K562 (cell line): ENCODE results near the gene TFCP2. TPM values are rescaled to one million over a fixed set of nuclear protein-coding genes. Genes with fewer than 3 reads are reported as not detected.

Experiments used
- KDM1A ChIP-seq, 2 experiments: fragments of 450-650 bp; IDR thresholded peaks; 2 replicates each; pipeline ENCODE4 v1.6.1; 2016; ENCODE audit warnings: mild to moderate bottlenecking in 2 of 2
- PCBP1 ChIP-seq: fragments of 200-400 bp; formaldehyde crosslinking; IDR thresholded peaks from 2 replicates; pipeline ENCODE4 v1.6.1; 2018; ENCODE audit warnings: mild to moderate bottlenecking, low read depth, low read length; ENCODE audit not compliant: poor library complexity, severe bottlenecking
- PHF8 ChIP-seq: fragments of 200-600 bp; sonication (generic); IDR thresholded peaks from 2 replicates; pipeline ENCODE4 v1.6.1; 2012; ENCODE audit warnings: mixed run types, mild to moderate bottlenecking, inconsistent platforms, low read length, moderate library complexity, borderline replicate concordance
- ZNF12 ChIP-seq: sonication (generic); formaldehyde crosslinking; IDR thresholded peaks from 2 replicates; pipeline ENCODE4 v1.4.0; 2020; ENCODE audit warnings: mild to moderate bottlenecking, missing genetic modification reagents
- ZNF143 ChIP-seq: sonication (generic); formaldehyde crosslinking; IDR thresholded peaks from 2 replicates; pipeline ENCODE4 v1.9.0; 2022; ENCODE audit warnings: mild to moderate bottlenecking, missing genetic modification reagents
- ZNF232 ChIP-seq: sonication (generic); formaldehyde crosslinking; IDR thresholded peaks from 2 replicates; pipeline ENCODE4 v1.8.0; 2022; ENCODE audit warnings: mild to moderate bottlenecking, missing genetic modification reagents
- ZNF24 ChIP-seq: fragments of 450-650 bp; IDR thresholded peaks from 2 replicates; pipeline ENCODE4 v1.6.1; 2016
- polyA plus RNA-seq, 8 experiments: library from polyadenylated mRNA; depleted of rRNA in 4 of 8; stranded (reverse) in 5 of 8; unstranded in 3 of 8; fragments of >200 nt; fragmentation: Nextera tagmentation in 2 of 8; fragmentation: Illumina TruSeq in 1 of 8; extraction: Ambion mirVana in 2 of 8; extraction: Trizol in 1 of 8; gene quantifications; 2 replicates each; pipeline versions ENCODE4 v1.2.1 to v1.2.3, GENCODE V29; 2011 to 2014; ENCODE audit warnings: inconsistent platforms in 1 of 8, missing spikeins in 1 of 8
- total RNA-seq, 7 experiments: library from RNA; depleted of rRNA in 6 of 7; stranded (reverse); fragments of >200 nt in 6 of 7; fragmentation: Illumina TruSeq in 2 of 7; extraction: Trizol in 2 of 7; gene quantifications; 2 replicates each; pipeline versions ENCODE4 v1.2.1 to v1.2.3, GENCODE V29; 2011 to 2021; ENCODE audit warnings: low replicate concordance in 1 of 7
- TF ChIP-seq, protein P1 (sequence below): fragments of 250-450 bp; sonication (Bioruptor Pico); IDR thresholded peaks from 2 replicates; pipeline ENCODE4 v1.5.0; 2021; ENCODE audit warnings: mild to moderate bottlenecking, moderate library complexity

The TFCP2 gene
- total and polyA plus RNA-seq, 9 of the 15 experiments (the other 6 are each of a cell fraction or from before 2014, with no cell fraction given): 8.0 to 38.9 (median 19.3) TPM

DNA sequence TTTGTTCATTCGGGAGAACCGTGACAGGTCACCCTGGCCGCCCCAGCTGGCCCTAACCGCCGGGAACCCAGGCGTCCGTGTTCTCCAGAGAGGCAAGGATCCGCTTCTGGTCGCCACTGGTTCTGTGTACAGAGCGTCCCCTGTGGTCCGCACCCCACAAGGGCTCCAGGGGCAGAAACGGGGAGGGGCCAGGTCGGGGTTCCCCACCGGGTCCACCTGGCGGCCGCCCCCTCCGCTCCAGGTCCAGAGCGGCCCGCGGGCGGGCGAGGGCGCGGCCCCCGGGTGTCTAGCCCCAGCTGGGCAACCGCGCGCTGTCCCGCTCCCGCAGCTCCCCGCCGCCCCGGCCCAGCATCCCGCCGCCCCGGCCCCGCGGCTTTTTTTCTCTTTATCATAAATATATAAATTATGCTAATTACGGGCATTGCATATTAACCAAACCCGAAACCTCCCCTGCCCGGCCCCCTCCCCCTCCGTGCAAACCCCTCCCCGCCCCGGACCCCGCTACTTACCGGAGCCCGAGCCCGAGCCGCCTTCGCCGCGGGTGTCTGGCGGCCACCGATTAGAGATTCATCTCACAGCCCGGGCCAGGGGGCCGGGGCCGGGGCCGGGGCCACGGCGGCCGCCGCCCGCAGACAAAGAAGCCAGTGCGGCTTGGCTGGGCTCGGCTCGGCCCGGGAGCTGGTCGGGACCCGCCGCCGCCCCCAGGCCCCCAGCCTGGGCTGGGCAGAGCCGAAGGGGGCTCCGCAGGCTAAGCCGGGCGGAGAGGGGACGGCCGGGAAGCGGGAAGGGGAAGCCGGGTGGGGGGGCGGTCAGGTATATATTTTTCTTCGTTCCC lies 44.4 kb upstream of the TFCP2 start (continued):
- TF ChIP-seq ZNF232 (CRISPR knock-in tag) (no peak), KDM1A (IDR thresholded peaks at IDR 0.05) (0 out of 4 replicates have a peak, but pooled peaks of 1 of the 2 experiments have one; percentile 38), PCBP1 (peak; percentile 46), PHF8 (peak; percentile 27; the same call in 1 of the 2 replicates), ZNF143 (CRISPR knock-in tag) (no peak), ZNF24 (0 out of 2 replicates have a peak, but pooled peaks have one; percentile 30), ZNF12 (no peak)
- TF ChIP-seq, protein P1, sequence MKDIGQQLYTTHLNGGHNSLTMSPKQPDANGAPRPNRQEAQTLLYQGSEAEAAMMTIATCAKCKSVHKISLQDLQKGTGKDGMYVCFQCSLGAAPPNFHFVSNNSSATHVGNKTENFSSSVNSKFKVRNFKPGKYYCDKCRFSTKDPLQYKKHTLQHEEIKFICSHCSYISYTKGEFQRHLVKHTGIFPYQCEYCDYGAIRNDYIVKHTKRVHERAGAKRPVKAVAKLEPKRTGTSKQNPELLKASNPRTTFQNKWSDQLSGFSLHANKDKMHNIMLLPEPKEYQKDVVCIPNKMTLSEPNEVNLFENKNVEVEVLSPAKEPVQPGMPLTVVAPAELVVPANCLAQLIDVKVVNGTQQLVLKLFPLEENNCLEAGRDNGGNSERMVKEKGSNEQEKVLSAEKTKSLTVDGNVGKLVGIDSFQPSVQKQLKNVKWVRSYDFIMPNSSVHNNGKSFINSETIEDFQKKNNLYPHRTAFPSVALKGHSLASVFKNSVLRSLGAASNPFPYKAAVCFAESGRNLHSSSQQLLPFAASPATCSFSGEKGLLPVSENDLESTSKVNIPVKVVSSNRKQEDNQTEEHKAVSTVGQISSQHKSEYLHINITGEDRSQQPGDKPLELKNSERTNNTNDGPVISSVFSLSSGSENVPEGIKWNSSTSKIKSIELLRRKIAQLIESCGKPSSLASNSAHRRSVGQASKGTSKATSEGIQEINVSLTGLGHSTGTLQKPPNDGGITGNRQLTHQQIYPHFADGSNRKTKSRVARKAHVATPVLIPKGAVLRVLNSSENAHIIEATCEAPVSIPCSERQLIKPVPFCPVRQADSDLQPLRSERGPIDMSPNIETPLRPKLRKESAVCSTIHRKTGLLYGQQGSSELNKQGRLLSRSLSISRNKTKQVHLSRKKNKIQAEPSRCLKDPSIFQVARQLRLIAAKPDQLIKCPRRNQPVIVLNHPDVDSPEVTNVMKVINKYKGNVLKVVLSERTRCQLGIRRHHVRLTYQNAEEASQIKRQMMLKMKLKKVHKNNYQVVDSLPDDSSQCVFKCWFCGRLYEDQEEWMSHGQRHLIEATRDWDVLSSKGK (CRISPR knock-in tag): no peak
